ENCODE results near the gene ITPK1. TPM values are rescaled to one million over a fixed set of nuclear protein-coding genes. Genes with fewer than 3 reads are reported as not detected.

The ITPK1 gene
- total RNA-seq, 2 experiments from 2014 or later: 78.5 to 83.5 TPM

DNA sequence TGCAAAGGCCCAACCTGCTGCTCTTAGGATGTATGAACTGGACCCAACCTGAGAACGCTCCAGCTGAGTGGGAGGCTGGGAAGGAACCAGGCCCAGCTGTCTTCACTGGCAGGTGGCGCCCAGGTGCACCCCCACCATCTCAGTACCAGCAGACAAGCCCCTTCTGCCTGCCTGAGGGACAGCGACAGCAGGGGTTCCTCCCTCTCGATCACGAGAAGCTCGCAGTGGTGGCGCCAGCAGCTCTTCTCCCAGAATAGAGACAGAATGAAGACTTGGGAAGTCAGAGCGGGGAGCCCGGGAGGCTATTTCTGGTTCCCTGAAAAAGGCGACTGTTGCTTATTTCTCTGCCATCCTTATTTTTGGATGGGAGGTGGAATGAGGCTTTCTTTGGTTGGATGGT, 146.3 kb downstream of the ITPK1 start:
- peaks cover 13% of the 10 kb centered on the region for H3K4me1 Mint-ChIP-seq (ENCODE audit: low read depth)
- ATAC-seq: no peak

DNA sequence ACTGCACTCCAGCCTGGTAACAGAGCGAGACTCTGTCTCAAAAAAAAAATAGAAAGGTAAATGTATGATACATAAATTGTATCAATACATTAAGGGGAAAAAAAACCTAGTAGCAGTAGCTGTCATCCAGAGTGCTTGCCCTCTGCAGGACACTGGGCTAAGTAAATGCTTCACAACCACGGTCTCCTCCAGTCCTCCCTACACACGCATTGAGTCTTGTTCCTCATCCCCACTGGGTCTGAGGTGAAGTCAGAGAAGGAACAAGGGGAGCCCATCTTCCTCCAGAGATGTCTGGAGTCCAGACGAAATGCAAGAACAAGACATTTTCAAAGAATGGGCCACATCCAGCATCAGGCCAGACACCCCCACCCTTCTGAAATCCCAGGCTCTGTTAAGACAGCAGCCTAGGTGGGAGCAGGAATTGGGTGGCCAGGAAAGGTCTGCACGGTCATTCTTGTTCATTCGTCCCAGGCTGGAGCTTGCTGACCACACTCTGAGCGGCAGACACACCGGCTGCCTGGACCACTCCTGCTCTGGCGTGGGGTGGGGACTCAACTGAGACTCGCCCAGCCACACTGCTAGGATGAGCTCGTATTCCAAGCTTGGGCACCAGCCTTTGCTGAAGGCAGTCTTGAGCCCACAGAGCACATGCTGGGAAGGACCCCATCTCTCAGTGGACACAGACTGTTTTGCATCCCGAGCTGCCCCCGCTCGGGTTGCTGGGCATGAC, 147.3 kb downstream of the ITPK1 start:
- H3K27me3 Mint-ChIP-seq: no peaks in the 10 kb centered on the region
- no peak for ATAC-seq
- intact Hi-C loops (cut with micrococcal nuclease): no loop called here
- peaks cover 17% of the 10 kb centered on the region for H3K36me3 Mint-ChIP-seq (ENCODE audit: low read depth)
- DNase-seq: no peak
- TF ChIP-seq, protein P1, sequence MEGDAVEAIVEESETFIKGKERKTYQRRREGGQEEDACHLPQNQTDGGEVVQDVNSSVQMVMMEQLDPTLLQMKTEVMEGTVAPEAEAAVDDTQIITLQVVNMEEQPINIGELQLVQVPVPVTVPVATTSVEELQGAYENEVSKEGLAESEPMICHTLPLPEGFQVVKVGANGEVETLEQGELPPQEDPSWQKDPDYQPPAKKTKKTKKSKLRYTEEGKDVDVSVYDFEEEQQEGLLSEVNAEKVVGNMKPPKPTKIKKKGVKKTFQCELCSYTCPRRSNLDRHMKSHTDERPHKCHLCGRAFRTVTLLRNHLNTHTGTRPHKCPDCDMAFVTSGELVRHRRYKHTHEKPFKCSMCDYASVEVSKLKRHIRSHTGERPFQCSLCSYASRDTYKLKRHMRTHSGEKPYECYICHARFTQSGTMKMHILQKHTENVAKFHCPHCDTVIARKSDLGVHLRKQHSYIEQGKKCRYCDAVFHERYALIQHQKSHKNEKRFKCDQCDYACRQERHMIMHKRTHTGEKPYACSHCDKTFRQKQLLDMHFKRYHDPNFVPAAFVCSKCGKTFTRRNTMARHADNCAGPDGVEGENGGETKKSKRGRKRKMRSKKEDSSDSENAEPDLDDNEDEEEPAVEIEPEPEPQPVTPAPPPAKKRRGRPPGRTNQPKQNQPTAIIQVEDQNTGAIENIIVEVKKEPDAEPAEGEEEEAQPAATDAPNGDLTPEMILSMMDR (IDR thresholded peaks at IDR 0.05): no peak
- no peak overlapping the region for H3K27ac Mint-ChIP-seq
- POLR2A ChIA-PET: interaction anchor here (0.6 kb wide), 1 partner anchor 87 kb away, joined by 4 read pairs; no protein-coding TSS in a partner anchor
- H3K9me3 Mint-ChIP-seq: no peaks in the 10 kb centered on the region
- H3K4me3 Mint-ChIP-seq: no peak overlapping the region
- H3K4me1 Mint-ChIP-seq (ENCODE audit: low read depth): peaks cover 19% of the 10 kb centered on the region
- CTCF ChIA-PET: interaction anchor here (2.3 kb wide), 1 partner anchor 16 kb away, joined by 11 read pairs; no protein-coding TSS in a partner anchor

More for the DNA sequence above, 146.3 kb downstream of the ITPK1 start:
- intact Hi-C loops (cut with micrococcal nuclease): no loop called here
- H3K27ac Mint-ChIP-seq: no peak overlapping the region
- H3K9me3 Mint-ChIP-seq: no peaks in the 10 kb centered on the region
- H3K27me3 Mint-ChIP-seq: no peaks in the 10 kb centered on the region
- ChIA-PET POLR2A (no interaction called here), CTCF (interaction anchor here (2.3 kb wide), 1 partner anchor 17 kb away, joined by 11 read pairs; no protein-coding TSS in a partner anchor)
- TF ChIP-seq, protein P1 (IDR thresholded peaks at IDR 0.05): no peak
- peaks cover 23% of the 10 kb centered on the region for H3K36me3 Mint-ChIP-seq (ENCODE audit: low read depth)
- no peak for DNase-seq
- H3K4me3 Mint-ChIP-seq: no peak overlapping the region

DNA sequence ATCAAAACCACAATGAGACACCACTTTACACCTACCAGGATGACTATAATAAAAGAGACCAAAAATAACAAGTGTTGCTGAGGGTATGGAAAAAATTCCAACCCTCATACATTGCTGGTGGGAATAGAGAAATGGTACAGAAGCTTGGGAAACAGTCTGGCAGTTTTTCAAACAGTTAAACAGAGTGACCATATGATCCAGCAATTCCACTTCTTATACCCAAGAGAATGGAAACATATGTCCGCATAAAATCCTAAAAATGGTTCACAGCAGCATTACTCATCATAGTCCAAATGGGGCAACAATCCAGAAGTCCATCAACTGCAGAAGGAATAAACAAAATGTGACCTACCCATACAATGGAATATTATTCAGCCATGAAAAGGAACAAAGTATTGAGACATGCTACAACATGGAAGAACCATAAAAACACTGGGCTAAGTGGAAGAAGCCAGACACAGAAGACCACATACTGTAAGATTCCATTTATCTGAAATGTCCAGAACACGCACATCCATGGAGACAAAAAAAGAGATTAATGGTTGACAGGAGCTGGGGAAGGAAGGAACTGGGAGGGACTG, 148.3 kb downstream of the ITPK1 start:
- no peak overlapping the region for H3K4me3 Mint-ChIP-seq
- TF ChIP-seq, protein P1 (IDR thresholded peaks at IDR 0.05): no peak
- no peak for DNase-seq
- POLR2A ChIA-PET: no interaction called here
- H3K27me3 Mint-ChIP-seq: no peaks in the 10 kb centered on the region
- H3K9me3 Mint-ChIP-seq: no peaks in the 10 kb centered on the region
- ATAC-seq: no peak
- no peak overlapping the region for H3K27ac Mint-ChIP-seq
- intact Hi-C loops (cut with micrococcal nuclease): no loop called here
- peaks cover 9% of the 10 kb centered on the region for H3K36me3 Mint-ChIP-seq (ENCODE audit: low read depth)
- peaks cover 19% of the 10 kb centered on the region for H3K4me1 Mint-ChIP-seq (ENCODE audit: low read depth)
- CTCF ChIA-PET: interaction anchor here (2.3 to 5.7 kb wide), 2 partner anchors 15 kb away, joined by 11 to 21 read pairs; no protein-coding TSS in a partner anchor

DNA sequence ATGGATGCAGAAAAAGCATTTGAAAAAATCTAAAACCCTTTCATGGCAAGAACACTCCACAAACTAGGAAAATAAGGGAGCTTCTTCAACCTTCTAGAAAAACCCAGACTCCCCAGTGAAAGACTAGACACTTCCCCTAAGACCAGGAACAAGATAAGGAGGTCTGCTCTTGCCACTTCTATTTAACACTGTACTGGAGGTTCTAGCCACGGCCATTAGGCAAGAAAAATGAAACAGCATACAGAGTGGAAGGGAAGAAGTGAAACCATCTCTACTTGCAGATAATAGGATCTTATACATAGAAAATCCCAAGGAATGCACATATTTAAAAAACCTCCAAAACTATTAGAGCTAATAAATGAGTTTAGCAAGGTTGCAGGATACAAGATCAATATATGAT, 150.4 kb downstream of the ITPK1 start:
- Mint-ChIP-seq H3K27me3 (no peaks in the 10 kb centered on the region), H3K4me3 (no peak overlapping the region), H3K4me1 (ENCODE audit: low read depth) (peaks cover 14% of the 10 kb centered on the region), H3K36me3 (ENCODE audit: low read depth) (peaks cover 9% of the 10 kb centered on the region), H3K9me3 (no peaks in the 10 kb centered on the region), H3K27ac (no peak overlapping the region)
- intact Hi-C loops (cut with micrococcal nuclease): no loop called here
- ChIA-PET POLR2A (interaction anchor here (1.0 kb wide), 1 partner anchor 10 kb away, joined by 3 read pairs; no protein-coding TSS in a partner anchor), CTCF (interaction anchor here (1.0 to 5.7 kb wide), 3 partner anchors 11 to 148 kb away, joined by 3 to 21 read pairs (median 5); no protein-coding TSS in a partner anchor)
- TF ChIP-seq, protein P1 (IDR thresholded peaks at IDR 0.05): no peak
- ATAC-seq (no peak), DNase-seq (no peak)
